ENCODE measurements around the gene ZNF804A. TPM values are rescaled to one million over a fixed set of nuclear protein-coding genes. Genes with fewer than 3 reads are reported as not detected.

ZNF804A gene
- total and polyA plus RNA-seq, 2 donors from 2014 or later: 0.19 to 1.2 TPM

- Histone ChIP-seq H3K36me3 (ENCODE audit: control insufficient read depth in 2 of 3, insufficient read depth in 3 of 3, low read length in 3 of 3) (no peaks in the 10 kb centered on the region), H3K27ac (ENCODE audit: low read depth in 2 of 2, low read length in 2 of 2) (no peak overlapping the region), H3K4me3 (ENCODE audit: low read length in 3 of 3) (no peak overlapping the region), H3K27me3 (ENCODE audit: control insufficient read depth, insufficient read depth, low read length) (no peaks in the 10 kb centered on the region), H3K9ac (ENCODE audit: low read length in 3 of 3) (no peak overlapping the region), H3K4me1 (ENCODE audit: control insufficient read depth in 2 of 3, insufficient read depth in 2 of 3, low read depth in 1 of 3, low read length in 3 of 3) (no peaks in the 10 kb centered on the region), H3K9me3 (ENCODE audit: control insufficient read depth in 2 of 3, insufficient read depth in 1 of 3, low read length in 3 of 3) (no peaks in the 10 kb centered on the region)
- intact Hi-C loops (cut with DNase I): no loop called here
- FAIRE-seq (no peak), DNase-seq (no peak)
- TF ChIP-seq, protein P1, sequence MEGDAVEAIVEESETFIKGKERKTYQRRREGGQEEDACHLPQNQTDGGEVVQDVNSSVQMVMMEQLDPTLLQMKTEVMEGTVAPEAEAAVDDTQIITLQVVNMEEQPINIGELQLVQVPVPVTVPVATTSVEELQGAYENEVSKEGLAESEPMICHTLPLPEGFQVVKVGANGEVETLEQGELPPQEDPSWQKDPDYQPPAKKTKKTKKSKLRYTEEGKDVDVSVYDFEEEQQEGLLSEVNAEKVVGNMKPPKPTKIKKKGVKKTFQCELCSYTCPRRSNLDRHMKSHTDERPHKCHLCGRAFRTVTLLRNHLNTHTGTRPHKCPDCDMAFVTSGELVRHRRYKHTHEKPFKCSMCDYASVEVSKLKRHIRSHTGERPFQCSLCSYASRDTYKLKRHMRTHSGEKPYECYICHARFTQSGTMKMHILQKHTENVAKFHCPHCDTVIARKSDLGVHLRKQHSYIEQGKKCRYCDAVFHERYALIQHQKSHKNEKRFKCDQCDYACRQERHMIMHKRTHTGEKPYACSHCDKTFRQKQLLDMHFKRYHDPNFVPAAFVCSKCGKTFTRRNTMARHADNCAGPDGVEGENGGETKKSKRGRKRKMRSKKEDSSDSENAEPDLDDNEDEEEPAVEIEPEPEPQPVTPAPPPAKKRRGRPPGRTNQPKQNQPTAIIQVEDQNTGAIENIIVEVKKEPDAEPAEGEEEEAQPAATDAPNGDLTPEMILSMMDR (IDR thresholded peaks at IDR 0.05; ENCODE audit: borderline replicate concordance, extremely low read depth, insufficient read depth): no peak
These were observed 29.7 kb downstream of the ZNF804A start for GRCh38 chr2:184628051-184628450.

GRCh38 chr2:184633726-184634125 is 35.4 kb downstream of the ZNF804A start:
- Histone ChIP-seq H3K9me3 (ENCODE audit: control insufficient read depth in 2 of 3, insufficient read depth in 1 of 3, low read length in 3 of 3) (no peaks in the 10 kb centered on the region), H3K9ac (ENCODE audit: low read length in 3 of 3) (no peak overlapping the region), H3K27me3 (ENCODE audit: control insufficient read depth, insufficient read depth, low read length) (no peaks in the 10 kb centered on the region), H3K36me3 (ENCODE audit: control insufficient read depth in 2 of 3, insufficient read depth in 3 of 3, low read length in 3 of 3) (no peaks in the 10 kb centered on the region), H3K4me3 (ENCODE audit: low read length in 3 of 3) (no peak overlapping the region), H3K4me1 (ENCODE audit: control insufficient read depth in 2 of 3, insufficient read depth in 2 of 3, low read depth in 1 of 3, low read length in 3 of 3) (no peaks in the 10 kb centered on the region), H3K27ac (ENCODE audit: low read depth in 2 of 2, low read length in 2 of 2) (no peak overlapping the region)
- DNase-seq (no peak), FAIRE-seq (no peak)
- TF ChIP-seq, protein P1 (IDR thresholded peaks at IDR 0.05; ENCODE audit: borderline replicate concordance, extremely low read depth, insufficient read depth): no peak
- intact Hi-C loops (cut with DNase I): no loop called here

GRCh38 chr2:184637781-184638180 is 39.5 kb downstream of the ZNF804A start:
- Histone ChIP-seq H3K4me1 (ENCODE audit: control insufficient read depth in 2 of 3, insufficient read depth in 2 of 3, low read depth in 1 of 3, low read length in 3 of 3) (no peaks in the 10 kb centered on the region), H3K36me3 (ENCODE audit: control insufficient read depth in 2 of 3, insufficient read depth in 3 of 3, low read length in 3 of 3) (no peaks in the 10 kb centered on the region), H3K4me3 (ENCODE audit: low read length in 3 of 3) (no peak overlapping the region), H3K27me3 (ENCODE audit: control insufficient read depth, insufficient read depth, low read length) (no peaks in the 10 kb centered on the region), H3K27ac (ENCODE audit: low read depth in 2 of 2, low read length in 2 of 2) (no peak overlapping the region), H3K9ac (ENCODE audit: low read length in 3 of 3) (no peak overlapping the region), H3K9me3 (ENCODE audit: control insufficient read depth in 2 of 3, insufficient read depth in 1 of 3, low read length in 3 of 3) (no peaks in the 10 kb centered on the region)
- FAIRE-seq (no peak), DNase-seq (peak in 1 of 5 donors; percentile 5)
- TF ChIP-seq, protein P1 (IDR thresholded peaks at IDR 0.05; ENCODE audit: borderline replicate concordance, extremely low read depth, insufficient read depth): no peak
- intact Hi-C loops (cut with DNase I): no loop called here

DNA sequence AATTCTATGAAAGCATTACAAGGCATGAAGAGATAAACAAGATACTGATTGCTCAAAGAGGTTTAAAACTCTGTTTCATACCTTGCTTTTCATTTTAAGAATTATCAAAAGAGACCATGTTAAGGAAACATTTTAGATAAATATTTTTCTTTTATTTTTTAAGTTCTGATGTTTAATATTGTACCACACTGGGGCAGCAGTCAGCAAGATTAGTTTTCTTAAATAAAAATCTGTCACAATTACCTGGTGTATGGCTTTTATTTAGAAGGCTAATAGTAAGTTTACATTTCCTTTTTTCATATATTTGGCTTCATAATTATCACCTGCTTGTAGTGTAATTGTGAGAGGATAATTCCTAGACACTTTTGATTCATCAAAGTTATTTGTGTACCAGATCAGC is 46.4 kb downstream of the ZNF804A start:
- Histone ChIP-seq H3K9me3 (ENCODE audit: control insufficient read depth in 2 of 3, insufficient read depth in 1 of 3, low read length in 3 of 3) (no peaks in the 10 kb centered on the region), H3K27me3 (ENCODE audit: control insufficient read depth, insufficient read depth, low read length) (no peaks in the 10 kb centered on the region), H3K4me3 (ENCODE audit: low read length in 3 of 3) (no peak overlapping the region), H3K36me3 (ENCODE audit: control insufficient read depth in 2 of 3, insufficient read depth in 3 of 3, low read length in 3 of 3) (no peaks in the 10 kb centered on the region), H3K27ac (ENCODE audit: low read depth in 2 of 2, low read length in 2 of 2) (no peak overlapping the region), H3K9ac (ENCODE audit: low read length in 3 of 3) (no peak overlapping the region), H3K4me1 (ENCODE audit: control insufficient read depth in 2 of 3, insufficient read depth in 2 of 3, low read depth in 1 of 3, low read length in 3 of 3) (no peaks in the 10 kb centered on the region)
- TF ChIP-seq, protein P1 (IDR thresholded peaks at IDR 0.05; ENCODE audit: borderline replicate concordance, extremely low read depth, insufficient read depth): no peak
- FAIRE-seq (peak; percentile 23), DNase-seq (no peak)
- intact Hi-C loops (cut with DNase I): no loop called here
